Activated CD4-positive, alpha-beta T cell treated with anti-CD3 and anti-CD28 coated beads, Interleukin-2, amount 50 U/mL, for 1 hour (primary cell): ENCODE data around the gene ZNF709.
"Not testable (repeated sequence)": the region's sequence is repeated elsewhere in the genome, so short reads cannot be mapped to it uniquely, and the experiment has no call there.

ENCODE experiments used
- DNase-seq: peaks from one replicate; pipeline ENCODE4 v3.0.0-alpha.2; 2020

ZNF709 gene

GRCh38 chr19:12448808-12449207, 35.8 kb downstream of the ZNF709 start:
- DNase-seq, result no peak

DNA sequence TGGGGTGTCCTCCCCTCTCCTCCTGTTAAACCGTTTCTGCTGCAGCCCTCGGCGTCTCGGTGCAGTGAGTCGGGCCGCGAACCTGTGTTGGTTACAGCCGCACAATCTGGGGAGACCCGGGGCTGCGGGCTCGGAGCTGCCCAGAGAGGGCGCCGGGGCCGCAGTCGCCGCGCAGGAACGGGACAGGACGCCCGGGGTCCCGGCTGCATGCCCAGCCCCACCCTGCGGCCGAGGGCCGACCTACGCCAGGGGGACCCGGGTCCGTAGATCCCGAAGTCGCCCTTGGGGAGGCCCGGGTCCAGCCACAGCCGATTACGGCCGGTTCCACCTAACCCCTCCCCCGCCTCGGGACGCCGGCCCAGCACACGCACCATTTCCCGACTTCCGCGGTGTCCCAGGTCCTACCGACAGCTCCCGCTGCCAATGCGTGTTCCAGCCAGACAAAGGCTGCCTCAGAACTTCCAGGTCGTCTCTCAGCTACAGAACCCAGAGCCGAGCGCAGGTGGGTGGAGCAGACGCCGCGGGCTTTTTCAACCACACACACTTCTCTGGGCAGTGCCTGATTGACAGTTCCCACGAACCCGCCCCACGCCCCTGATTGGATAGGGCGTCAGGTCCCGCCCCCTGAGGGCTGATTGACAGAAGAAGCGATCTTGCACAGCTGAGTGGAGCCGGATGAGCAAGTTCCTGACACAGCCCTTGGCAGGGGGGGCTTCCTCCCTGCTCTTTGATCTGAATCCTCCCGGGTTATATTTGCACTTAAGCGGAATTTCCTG, 43.9 kb downstream of the ZNF709 start, which contains the start of gene ZNF443:
Gene ZNF443 (minus strand): TSS at position 481 of the 776 bp plus-strand sequence. CDS start 107 bp downstream, at position 374.
- peak; percentile 98 for DNase-seq

- peak; percentile 11 for DNase-seq
Measured at GRCh38 chr19:12439686-12440540, 44.7 kb downstream of the ZNF709 start.

GRCh38 chr19:12430726-12431299, 53.8 kb downstream of the ZNF709 start:
- DNase-seq, result not testable (repeated sequence)

DNA sequence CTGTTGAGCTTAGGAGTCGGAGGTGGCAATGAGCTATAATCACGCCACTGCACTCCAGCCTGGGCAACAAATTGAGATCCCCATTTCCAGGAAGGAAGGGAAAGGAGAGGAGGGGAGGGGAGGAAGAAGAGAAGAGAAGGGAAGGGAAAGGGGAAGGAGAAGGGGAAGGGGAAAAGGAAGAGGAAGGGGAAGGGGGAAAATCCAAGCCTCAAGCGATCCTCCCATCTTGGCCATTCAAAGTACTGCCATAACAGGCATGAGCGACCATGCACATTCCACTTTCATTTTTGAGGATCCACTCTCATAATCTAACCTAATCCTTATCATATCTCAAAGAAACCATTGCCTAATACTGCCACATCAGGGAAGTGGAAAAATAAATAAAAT, 58.7 kb downstream of the ZNF709 start:
- no peak for DNase-seq

DNA sequence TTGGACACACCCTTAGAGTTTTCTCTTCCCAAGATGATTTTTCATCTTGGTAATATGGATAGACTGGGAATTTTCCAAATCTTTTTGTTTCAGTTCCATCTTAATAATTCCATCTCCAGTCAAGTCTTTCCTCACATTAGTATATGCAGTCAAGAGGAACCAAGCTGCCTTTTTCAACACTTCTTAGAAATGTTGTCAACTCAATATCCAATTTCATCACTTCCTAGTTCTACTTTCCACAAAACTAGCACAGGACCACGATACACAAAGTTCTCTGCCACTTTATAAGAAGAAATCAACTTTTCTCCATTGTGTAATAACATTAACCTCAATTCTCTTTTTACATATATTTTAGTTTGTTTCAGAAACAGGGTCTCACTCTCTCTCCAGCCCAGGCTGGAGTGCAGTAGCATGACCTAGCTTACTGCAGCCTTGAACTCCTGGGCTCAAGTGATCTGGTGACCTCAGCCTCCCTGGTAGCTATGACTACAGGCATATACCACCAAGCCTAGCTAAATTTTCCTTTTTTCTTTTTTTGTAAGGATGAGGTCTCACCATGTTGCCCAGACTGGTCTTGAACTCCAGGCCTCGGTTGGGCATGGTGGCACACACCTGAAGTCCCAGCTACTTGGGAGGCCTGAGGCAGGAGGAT, 59.3 kb downstream of the ZNF709 start:
- DNase-seq, result no peak

GRCh38 chr19:12417273-12417672, 67.3 kb downstream of the ZNF709 start:
- DNase-seq, result not testable (repeated sequence)

DNA sequence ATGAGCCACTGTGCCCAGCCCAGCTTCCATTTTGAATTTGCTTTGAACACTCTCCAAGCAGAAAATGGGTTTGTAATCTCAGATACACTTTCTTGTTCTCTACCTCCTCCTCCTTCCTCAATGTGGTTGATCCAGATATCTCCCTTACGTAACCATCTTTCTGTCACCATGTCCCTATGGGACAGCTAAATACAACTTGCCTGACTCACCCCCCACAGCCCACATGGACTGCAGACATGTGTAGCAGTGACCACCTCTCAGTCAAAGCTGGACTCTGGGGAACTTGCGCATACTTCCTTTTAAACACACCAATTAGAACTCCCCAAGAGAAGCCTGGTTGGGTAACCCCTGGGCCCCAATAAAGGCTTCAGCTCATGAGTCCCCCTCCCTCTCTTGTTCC, 72.7 kb downstream of the ZNF709 start:
- DNase-seq, result no peak
